ENCODE measurements around the gene LILRA2. TPM values are rescaled to one million over a fixed set of nuclear protein-coding genes. Genes with fewer than 3 reads are reported as not detected.

Gene LILRA2
- polyA plus RNA-seq, 1 donor (not counting 4 experiments of a cell fraction or from before 2014, with no cell fraction given), result not detected

- no peak for FAIRE-seq
- Histone ChIP-seq H3K9ac (ENCODE audit: control insufficient read depth, extremely low read depth, insufficient read depth, low read length) (no peak overlapping the region), H4K20me1 (ENCODE audit: control insufficient read depth, extremely low read depth, insufficient read depth, low read length) (no peaks in the 10 kb centered on the region), H3K4me3 (ENCODE audit: control insufficient read depth in 2 of 3, extremely low read depth in 1 of 3, insufficient read depth in 2 of 3, low read depth in 1 of 3, low read length in 3 of 3) (no peak overlapping the region), H2AFZ (ENCODE audit: control insufficient read depth, low read length) (no peak overlapping the region), H3K36me3 (ENCODE audit: control insufficient read depth in 2 of 2, extremely low read depth in 1 of 2, insufficient read depth in 2 of 2, low read length in 2 of 2) (no peaks in the 10 kb centered on the region), H3K79me2 (ENCODE audit: control insufficient read depth, insufficient read depth, low read length) (no peaks in the 10 kb centered on the region), H3K4me2 (ENCODE audit: control insufficient read depth, extremely low read depth, insufficient read depth, low read depth, low read length) (no peak overlapping the region), H3K9me3 (ENCODE audit: control insufficient read depth, low read depth, low read length) (peaks cover 6% of the 10 kb centered on the region), H3K9me1 (ENCODE audit: control insufficient read depth, extremely low read depth, insufficient read depth, low read length) (no peaks in the 10 kb centered on the region), H3K27me3 (ENCODE audit: control insufficient read depth, extremely low read depth, insufficient read depth, low read length) (no peaks in the 10 kb centered on the region), H3K4me1 (ENCODE audit: control insufficient read depth, extremely low read depth, insufficient read depth, low read length) (no peaks in the 10 kb centered on the region), H3K27ac (ENCODE audit: control insufficient read depth, insufficient read depth, low read length) (no peak overlapping the region)
- no peak for TF ChIP-seq CTCF (optimal IDR thresholded peaks at IDR 0.05 in 1 of 3, IDR thresholded peaks at IDR 0.05 in 1 of 3, conservative IDR thresholded peaks at IDR 0.05 in 1 of 3; ENCODE audit: extremely low read depth in 1 of 3, insufficient read depth in 2 of 3, low read length in 3 of 3)
- no peak for TF ChIP-seq EZH2 (IDR thresholded peaks at IDR 0.05; ENCODE audit: low read length)
- dilution Hi-C loops (cut with MboI; ENCODE audit: extremely low pct_ligation_motif_present, low sequenced_read_pairs), result no loop called here
- no peak for DNase-seq (ENCODE audit: low read depth, low spot score)
These were observed 34.2 kb downstream of the LILRA2 start for GRCh38 chr19:54607785-54608150.

GRCh38 chr19:54608205-54608604, 34.6 kb downstream of the LILRA2 start:
- Histone ChIP-seq H3K4me2 (ENCODE audit: control insufficient read depth, extremely low read depth, insufficient read depth, low read depth, low read length) (no peak overlapping the region), H2AFZ (ENCODE audit: control insufficient read depth, low read length) (no peak overlapping the region), H3K4me1 (ENCODE audit: control insufficient read depth, extremely low read depth, insufficient read depth, low read length) (no peaks in the 10 kb centered on the region), H3K9me1 (ENCODE audit: control insufficient read depth, extremely low read depth, insufficient read depth, low read length) (no peaks in the 10 kb centered on the region), H3K9ac (ENCODE audit: control insufficient read depth, extremely low read depth, insufficient read depth, low read length) (no peak overlapping the region), H3K79me2 (ENCODE audit: control insufficient read depth, insufficient read depth, low read length) (no peaks in the 10 kb centered on the region), H3K27me3 (ENCODE audit: control insufficient read depth, extremely low read depth, insufficient read depth, low read length) (no peaks in the 10 kb centered on the region), H3K4me3 (ENCODE audit: control insufficient read depth in 2 of 3, extremely low read depth in 1 of 3, insufficient read depth in 2 of 3, low read depth in 1 of 3, low read length in 3 of 3) (no peak overlapping the region), H3K27ac (ENCODE audit: control insufficient read depth, insufficient read depth, low read length) (no peak overlapping the region), H3K36me3 (ENCODE audit: control insufficient read depth in 2 of 2, extremely low read depth in 1 of 2, insufficient read depth in 2 of 2, low read length in 2 of 2) (no peaks in the 10 kb centered on the region), H4K20me1 (ENCODE audit: control insufficient read depth, extremely low read depth, insufficient read depth, low read length) (no peaks in the 10 kb centered on the region), H3K9me3 (ENCODE audit: control insufficient read depth, low read depth, low read length) (peaks cover 6% of the 10 kb centered on the region)
- dilution Hi-C loops (cut with MboI; ENCODE audit: extremely low pct_ligation_motif_present, low sequenced_read_pairs), result no loop called here
- no peak for TF ChIP-seq CTCF (optimal IDR thresholded peaks at IDR 0.05 in 1 of 3, IDR thresholded peaks at IDR 0.05 in 1 of 3, conservative IDR thresholded peaks at IDR 0.05 in 1 of 3; ENCODE audit: extremely low read depth in 1 of 3, insufficient read depth in 2 of 3, low read length in 3 of 3)
- no peak for TF ChIP-seq EZH2 (IDR thresholded peaks at IDR 0.05; ENCODE audit: low read length)
- DNase-seq (ENCODE audit: low read depth, low spot score) (no peak), FAIRE-seq (no peak)
